Measurements from ENCODE around the gene RNF20.

GRCh38 chr9:101536351-101536750, 2.7 kb downstream of the RNF20 start:
- TF ChIP-seq POLR2AphosphoS5 (IDR thresholded peaks at IDR 0.05) (no peak), CTCF (IDR thresholded peaks at IDR 0.05) (no peak)

Measured in gastroesophageal sphincter (tissue), 3 donors.